ENCODE results near the gene FGF12. TPM values are rescaled to one million over a fixed set of nuclear protein-coding genes. Genes with fewer than 3 reads are reported as not detected.

Gene FGF12
- total RNA-seq, 1 experiment from 2014 or later, result 0.07 TPM

- intact Hi-C loops (cut with micrococcal nuclease), result no loop called here
- no peak overlapping the region for H3K9ac ChIP-seq (ENCODE audit: low read length)
- no peak overlapping the region for H3K4me2 ChIP-seq (ENCODE audit: low read length)
- ChIA-PET CTCF (no interaction called here), POLR2A (no interaction called here), RAD21 (ENCODE audit: low non-redundant PET in 1 of 2, low total read pairs in 2 of 2, uncharacterized antibody in 2 of 2, unreplicated experiment in 2 of 2) (no interaction called here)
- H3K36me3 ChIP-seq (ENCODE audit: control insufficient read depth in 1 of 2, insufficient read depth in 2 of 2, low read length in 2 of 2), result no peaks in the 10 kb centered on the region
- no peak overlapping the region for H3K4me3 ChIP-seq (replicated peaks in 1 of 2; ENCODE audit: low read depth in 1 of 2, low read length in 2 of 2)
- H3K79me2 ChIP-seq (ENCODE audit: insufficient read depth, low read length), result no peaks in the 10 kb centered on the region
- H3K27ac ChIP-seq (ENCODE audit: low read depth, low read length), result no peak overlapping the region
- ATAC-seq, result no peak
- H4K20me1 ChIP-seq (ENCODE audit: insufficient read depth), result no peaks in the 10 kb centered on the region
- H3K9me3 ChIP-seq (ENCODE audit: control insufficient read depth in 1 of 2, insufficient read depth in 1 of 2, low read depth in 1 of 2, low read length in 2 of 2), result no peaks in the 10 kb centered on the region
- TF ChIP-seq EGR1 (IDR thresholded peaks at IDR 0.05; ENCODE audit: low read depth) (no peak), SP1 (IDR thresholded peaks at IDR 0.05; ENCODE audit: low read depth) (no peak), RAD21 (IDR thresholded peaks at IDR 0.05; ENCODE audit: low read depth) (no peak), TCF7L2 (IDR thresholded peaks at IDR 0.05; ENCODE audit: borderline replicate concordance, extremely low read depth, insufficient read depth, insufficient read length) (no peak), ZBTB33 (IDR thresholded peaks at IDR 0.05; ENCODE audit: extremely low read depth, insufficient replicate concordance, low read length) (no peak), ZFX (IDR thresholded peaks at IDR 0.05) (no peak), YY1 (IDR thresholded peaks at IDR 0.05; ENCODE audit: extremely low read depth, insufficient replicate concordance, low read depth, low read length) (no peak), EZH2phosphoT487 (IDR thresholded peaks at IDR 0.05; ENCODE audit: borderline replicate concordance) (no peak), POLR2A (IDR thresholded peaks at IDR 0.05; ENCODE audit: borderline replicate concordance, extremely low read depth, insufficient read depth, insufficient read length) (no peak), CBX3 (IDR thresholded peaks at IDR 0.05; ENCODE audit: low read depth) (no peak), SRF (IDR thresholded peaks at IDR 0.05; ENCODE audit: low read depth) (no peak), MAX (IDR thresholded peaks at IDR 0.05) (no peak), ELF1 (IDR thresholded peaks at IDR 0.05; ENCODE audit: borderline replicate concordance, low read depth) (no peak), SIN3A (IDR thresholded peaks at IDR 0.05; ENCODE audit: low read depth) (no peak), CEBPB (IDR thresholded peaks at IDR 0.05; ENCODE audit: low read depth) (no peak), POLR2AphosphoS5 (IDR thresholded peaks at IDR 0.05; ENCODE audit: low read depth, low read length) (no peak)
- TF ChIP-seq, protein P1, sequence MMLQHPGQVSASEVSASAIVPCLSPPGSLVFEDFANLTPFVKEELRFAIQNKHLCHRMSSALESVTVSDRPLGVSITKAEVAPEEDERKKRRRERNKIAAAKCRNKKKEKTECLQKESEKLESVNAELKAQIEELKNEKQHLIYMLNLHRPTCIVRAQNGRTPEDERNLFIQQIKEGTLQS (IDR thresholded peaks at IDR 0.05), result no peak
- peaks cover 27% of the 10 kb centered on the region for H3K27me3 ChIP-seq (ENCODE audit: insufficient read depth, low read length)
- H2AFZ ChIP-seq (ENCODE audit: low read depth, low read length, poor library complexity, severe bottlenecking), result no peak overlapping the region
- H3K4me1 ChIP-seq (ENCODE audit: control insufficient read depth in 1 of 2, insufficient read depth in 2 of 2, low read length in 2 of 2), result no peaks in the 10 kb centered on the region
- no peak for DNase-seq (ENCODE audit: low read depth, low spot score)
- H3K9me2 ChIP-seq (ENCODE audit: insufficient read depth), result no peaks in the 10 kb centered on the region
- BruUV-seq (replicated peaks), result no TSS peak
Measured at GRCh38 chr3:192726385-192726784, 956 bp downstream of the FGF12 start.
